ENCODE results near the gene TMEM196.

The TMEM196 gene

GRCh38 chr7:19754521-19755116, 18.8 kb downstream of the TMEM196 start:
- DNase-seq: no peak
- no peak overlapping the region for H3K27ac ChIP-seq
- H3K9me3 ChIP-seq (ENCODE audit: severe bottlenecking): no peaks in the 10 kb centered on the region
- H3K4me3 ChIP-seq (ENCODE audit: low read depth, low read length): no peak overlapping the region
- H3K36me3 ChIP-seq: no peaks in the 10 kb centered on the region
- TF ChIP-seq, protein P1, sequence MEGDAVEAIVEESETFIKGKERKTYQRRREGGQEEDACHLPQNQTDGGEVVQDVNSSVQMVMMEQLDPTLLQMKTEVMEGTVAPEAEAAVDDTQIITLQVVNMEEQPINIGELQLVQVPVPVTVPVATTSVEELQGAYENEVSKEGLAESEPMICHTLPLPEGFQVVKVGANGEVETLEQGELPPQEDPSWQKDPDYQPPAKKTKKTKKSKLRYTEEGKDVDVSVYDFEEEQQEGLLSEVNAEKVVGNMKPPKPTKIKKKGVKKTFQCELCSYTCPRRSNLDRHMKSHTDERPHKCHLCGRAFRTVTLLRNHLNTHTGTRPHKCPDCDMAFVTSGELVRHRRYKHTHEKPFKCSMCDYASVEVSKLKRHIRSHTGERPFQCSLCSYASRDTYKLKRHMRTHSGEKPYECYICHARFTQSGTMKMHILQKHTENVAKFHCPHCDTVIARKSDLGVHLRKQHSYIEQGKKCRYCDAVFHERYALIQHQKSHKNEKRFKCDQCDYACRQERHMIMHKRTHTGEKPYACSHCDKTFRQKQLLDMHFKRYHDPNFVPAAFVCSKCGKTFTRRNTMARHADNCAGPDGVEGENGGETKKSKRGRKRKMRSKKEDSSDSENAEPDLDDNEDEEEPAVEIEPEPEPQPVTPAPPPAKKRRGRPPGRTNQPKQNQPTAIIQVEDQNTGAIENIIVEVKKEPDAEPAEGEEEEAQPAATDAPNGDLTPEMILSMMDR (IDR thresholded peaks at IDR 0.05; ENCODE audit: low read depth, low read length): peak; percentile 41
- no peaks in the 10 kb centered on the region for H3K27me3 ChIP-seq (ENCODE audit: insufficient read depth, low read depth, severe bottlenecking)

GRCh38 chr7:19752020-19752419, 21.4 kb downstream of the TMEM196 start:
- H3K27ac ChIP-seq: no peak overlapping the region
- no peaks in the 10 kb centered on the region for H3K36me3 ChIP-seq
- no peak for DNase-seq
- no peaks in the 10 kb centered on the region for H3K9me3 ChIP-seq (ENCODE audit: severe bottlenecking)
- no peak overlapping the region for H3K4me3 ChIP-seq (ENCODE audit: low read depth, low read length)
- TF ChIP-seq, protein P1 (IDR thresholded peaks at IDR 0.05; ENCODE audit: low read depth, low read length): no peak
- H3K27me3 ChIP-seq (ENCODE audit: insufficient read depth, low read depth, severe bottlenecking): no peaks in the 10 kb centered on the region

GRCh38 chr7:19749658-19750057, 23.8 kb downstream of the TMEM196 start:
- H3K4me3 ChIP-seq (ENCODE audit: low read depth, low read length): no peak overlapping the region
- H3K27me3 ChIP-seq (ENCODE audit: insufficient read depth, low read depth, severe bottlenecking): no peaks in the 10 kb centered on the region
- H3K9me3 ChIP-seq (ENCODE audit: severe bottlenecking): no peaks in the 10 kb centered on the region
- TF ChIP-seq, protein P1 (IDR thresholded peaks at IDR 0.05; ENCODE audit: low read depth, low read length): no peak
- DNase-seq: no peak
- no peaks in the 10 kb centered on the region for H3K36me3 ChIP-seq
- H3K27ac ChIP-seq: no peak overlapping the region

- no peak for DNase-seq
- TF ChIP-seq, protein P1 (IDR thresholded peaks at IDR 0.05; ENCODE audit: low read depth, low read length): peak; percentile 45
Measured at GRCh38 chr7:19747740-19748339, 25.6 kb downstream of the TMEM196 start.

DNA sequence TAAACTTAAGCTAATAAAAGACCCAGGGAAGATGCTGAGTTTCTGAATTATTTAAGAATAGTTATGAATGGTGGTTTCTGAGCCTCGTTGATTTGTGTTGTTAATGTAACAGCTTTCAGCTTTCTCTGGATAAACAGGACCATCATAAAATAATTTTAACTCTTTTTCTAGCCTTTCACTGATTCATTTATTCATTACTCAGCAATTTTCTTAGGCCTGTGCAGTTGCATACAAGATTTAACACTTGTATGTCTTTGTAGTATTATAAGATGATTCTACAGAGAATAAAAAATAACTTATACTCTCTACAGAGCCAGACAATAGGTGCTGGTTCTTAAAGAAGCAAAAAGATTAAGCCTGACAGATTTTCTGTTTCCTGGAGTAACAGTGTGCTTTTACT, 29.3 kb downstream of the TMEM196 start:
- Histone ChIP-seq H3K27me3 (ENCODE audit: insufficient read depth, low read depth, severe bottlenecking) (no peaks in the 10 kb centered on the region), H3K27ac (no peak overlapping the region), H3K36me3 (no peaks in the 10 kb centered on the region), H3K9me3 (ENCODE audit: severe bottlenecking) (no peaks in the 10 kb centered on the region), H3K4me3 (ENCODE audit: low read depth, low read length) (no peak overlapping the region)
- TF ChIP-seq, protein P1 (IDR thresholded peaks at IDR 0.05; ENCODE audit: low read depth, low read length): no peak
- DNase-seq: no peak

More at GRCh38 chr7:19747740-19748339, 25.6 kb downstream of the TMEM196 start:
- no peaks in the 10 kb centered on the region for H3K36me3 ChIP-seq
- H3K9me3 ChIP-seq (ENCODE audit: severe bottlenecking): no peaks in the 10 kb centered on the region
- H3K27ac ChIP-seq: no peak overlapping the region
- no peak overlapping the region for H3K4me3 ChIP-seq (ENCODE audit: low read depth, low read length)
- H3K27me3 ChIP-seq (ENCODE audit: insufficient read depth, low read depth, severe bottlenecking): no peaks in the 10 kb centered on the region

DNA sequence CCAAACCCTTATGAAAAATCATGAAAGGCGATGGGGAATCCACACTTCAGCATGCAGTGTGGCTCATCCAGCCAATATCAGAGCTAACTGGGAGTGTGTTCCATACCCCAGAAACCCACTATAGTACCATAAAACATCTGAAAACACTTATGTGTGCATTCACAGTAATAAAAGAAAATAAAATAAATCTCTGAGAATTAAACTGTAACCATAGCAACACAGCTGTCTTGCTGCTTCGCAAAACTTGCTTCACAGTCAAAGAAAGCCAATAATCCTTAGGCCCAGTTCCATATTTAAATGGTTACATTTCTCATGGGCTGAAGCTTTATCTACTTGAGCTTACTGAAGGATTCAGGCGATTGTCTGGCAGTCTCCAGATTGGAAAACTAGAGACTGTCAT, 44.7 kb downstream of the TMEM196 start:
- Histone ChIP-seq H3K4me3 (ENCODE audit: low read depth, low read length) (no peak overlapping the region), H3K27me3 (ENCODE audit: insufficient read depth, low read depth, severe bottlenecking) (no peaks in the 10 kb centered on the region), H3K27ac (no peak overlapping the region), H3K9me3 (ENCODE audit: severe bottlenecking) (no peaks in the 10 kb centered on the region), H3K36me3 (no peaks in the 10 kb centered on the region)
- no peak for DNase-seq
- TF ChIP-seq, protein P1 (IDR thresholded peaks at IDR 0.05; ENCODE audit: low read depth, low read length): no peak

All from WERI-Rb-1 (cell line).